NCI-H2196 treated with DMSO at 0.1 percent for 48 hours (cell line): ENCODE results near the gene OTX1.
"Not testable (repeated sequence)": the region's sequence is repeated elsewhere in the genome, so short reads cannot be mapped to it uniquely, and the experiment has no call there.

Experiments
- DNase-seq: peaks from one replicate; lab custom pipeline; 2025; ENCODE audit not compliant: unreplicated experiment; lab: John Stamatoyannopoulos, UW

The OTX1 gene

GRCh38 chr2:63058921-63059792, 8.5 kb downstream of the OTX1 start:
- DNase-seq: no peak

DNA sequence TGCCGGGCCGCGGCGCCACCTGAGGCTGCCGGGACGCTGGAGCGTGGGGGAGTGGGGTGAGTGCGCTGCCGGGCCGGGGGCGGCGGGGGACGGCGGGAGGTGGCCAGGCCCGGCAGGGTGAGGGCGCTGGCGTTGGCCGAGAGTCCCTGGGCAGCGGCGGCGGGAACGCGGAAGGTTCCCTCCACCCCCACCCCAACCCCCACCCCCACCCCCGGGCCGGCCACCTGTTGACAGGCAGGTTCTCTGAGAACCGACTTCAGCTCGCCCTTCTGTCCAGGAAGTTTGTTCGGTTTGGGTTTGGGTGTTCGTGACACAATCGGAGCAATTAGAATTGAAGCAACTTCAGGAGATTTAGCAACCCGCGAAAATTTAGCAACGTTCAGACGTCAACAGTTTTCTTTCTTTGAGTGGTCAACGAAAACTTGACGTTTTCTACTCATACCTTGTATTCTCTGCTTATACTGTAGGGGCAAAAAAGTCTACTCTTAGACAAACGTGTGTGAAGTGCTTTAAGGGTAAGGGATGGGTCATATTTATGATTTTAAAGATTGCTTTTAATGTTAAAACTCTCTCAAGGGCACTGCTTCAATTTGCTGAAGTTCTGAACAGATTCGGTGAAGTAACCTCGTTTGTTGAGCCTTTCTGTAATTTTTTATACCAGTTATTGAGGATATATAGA, 9.3 kb downstream of the OTX1 start:
- DNase-seq: no peak

DNA sequence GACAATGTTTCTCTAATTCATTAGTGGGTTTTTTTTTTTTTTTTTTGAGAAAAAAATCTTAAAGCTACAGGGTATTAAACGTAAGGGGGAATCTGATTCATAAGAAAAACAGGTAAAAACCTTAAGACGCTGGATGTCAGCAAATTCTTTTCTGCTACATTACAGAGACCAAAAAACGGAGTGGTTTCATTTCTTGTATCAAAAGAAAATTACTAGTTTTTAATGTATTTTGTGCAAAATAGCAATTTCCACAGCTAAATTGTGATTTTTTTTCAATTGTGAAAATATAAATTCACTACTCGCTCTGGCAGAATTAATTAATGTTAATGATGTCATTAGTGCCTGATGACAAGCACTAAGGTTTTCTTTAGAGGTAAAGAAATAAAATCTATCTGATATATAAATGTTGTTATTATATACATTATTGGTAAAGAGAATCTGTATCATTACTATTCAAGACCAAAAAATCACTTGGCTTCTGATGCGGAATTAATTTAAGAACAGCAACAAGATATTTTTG, 9.9 kb downstream of the OTX1 start:
- no peak for DNase-seq

DNA sequence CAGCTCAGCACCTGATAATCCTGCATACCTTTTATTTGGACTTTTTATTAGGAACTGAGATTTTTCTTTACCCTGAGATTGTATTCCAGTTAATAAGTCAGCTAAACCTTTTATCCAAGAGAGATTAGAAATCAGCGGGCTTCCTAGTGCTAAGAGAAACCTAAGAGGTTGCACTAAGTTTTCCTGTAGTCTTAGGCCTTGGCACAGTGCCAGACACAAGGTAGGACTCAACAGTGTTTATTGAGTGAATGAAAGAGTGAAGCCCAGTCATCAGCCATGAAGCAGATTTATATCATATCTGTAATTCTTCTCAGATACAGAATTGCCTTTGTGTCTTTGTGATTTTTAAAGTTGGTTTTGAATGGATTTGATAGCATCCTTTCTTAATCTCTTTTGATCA, 13.6 kb downstream of the OTX1 start:
- no peak for DNase-seq

DNA sequence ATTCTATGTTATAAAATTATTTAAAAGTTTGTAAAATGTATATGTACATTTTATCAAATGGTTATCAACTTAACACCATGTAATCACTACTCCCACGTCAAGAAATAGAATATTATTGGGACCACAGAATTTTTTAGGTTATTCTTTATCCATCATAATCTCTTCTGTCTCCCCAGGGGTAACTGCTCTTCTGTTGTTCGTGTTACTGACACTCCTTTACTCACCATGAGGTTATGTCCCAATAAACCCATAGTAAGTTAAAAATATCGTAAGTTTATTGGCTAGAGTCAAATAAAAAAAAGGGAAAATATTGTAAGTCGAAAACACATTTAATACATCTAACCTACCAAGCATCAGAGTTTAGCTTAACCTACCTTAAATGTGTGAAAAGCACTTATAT, 14.0 kb downstream of the OTX1 start:
- DNase-seq: no peak

GRCh38 chr2:63066265-63066664, 15.6 kb downstream of the OTX1 start:
- DNase-seq: no peak

DNA sequence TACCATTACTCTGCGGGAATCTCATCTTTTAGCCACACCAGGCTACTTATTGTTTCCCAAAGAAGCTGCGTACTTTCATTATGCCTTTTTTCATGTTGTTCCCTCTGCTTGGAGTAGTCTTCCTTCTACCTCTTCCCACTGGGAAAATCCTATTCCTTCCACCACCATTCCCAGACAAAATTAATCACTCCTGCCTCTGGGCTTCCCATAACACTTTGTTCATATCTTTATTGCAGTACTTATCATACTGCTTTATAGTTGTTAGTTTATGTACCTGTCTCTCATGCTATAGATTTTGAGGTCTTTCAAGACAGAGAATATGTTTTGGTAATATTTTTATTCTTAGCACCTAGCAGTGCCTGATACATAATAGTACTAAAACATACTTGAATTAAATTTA, 16.2 kb downstream of the OTX1 start:
- DNase-seq: no peak

DNA sequence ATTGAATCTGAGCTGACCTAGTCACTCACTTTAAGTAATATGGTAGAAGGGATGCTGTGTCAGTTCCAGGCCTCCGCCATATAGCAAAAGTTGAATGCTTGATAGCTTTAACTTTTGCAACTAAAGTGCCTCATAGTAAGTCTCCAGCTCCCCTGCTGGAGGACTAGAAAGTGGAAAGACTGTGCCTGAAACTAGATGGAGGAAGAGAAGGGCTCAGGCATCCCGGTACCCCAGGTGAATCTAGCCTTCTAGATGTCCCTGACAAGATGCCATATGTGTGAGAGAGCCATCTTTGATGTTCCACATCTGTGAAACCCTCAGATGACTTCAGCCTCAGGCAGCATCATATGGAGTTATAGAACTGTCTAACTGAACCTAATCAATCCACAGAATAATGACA, 21.0 kb downstream of the OTX1 start:
- DNase-seq: no peak

DNA sequence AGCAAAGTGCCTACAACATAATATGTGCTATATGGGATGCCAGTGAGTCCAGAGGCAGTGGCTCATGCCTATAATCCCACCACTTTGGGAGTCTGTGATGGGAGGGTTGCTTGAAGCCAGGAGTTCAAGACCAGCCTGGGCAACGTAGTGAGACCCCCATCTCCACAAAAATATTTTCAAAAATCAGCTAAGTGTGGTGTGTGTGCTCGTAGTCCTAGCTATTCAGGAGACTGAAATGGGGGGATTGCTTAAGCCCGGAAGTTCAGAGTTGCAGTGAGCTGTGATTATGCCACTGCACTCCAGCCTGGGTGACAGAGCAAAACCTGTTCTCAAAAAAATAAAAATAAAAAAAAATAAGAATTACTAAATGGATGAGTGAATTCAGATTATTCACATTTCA, 23.4 kb downstream of the OTX1 start:
- DNase-seq: no peak

DNA sequence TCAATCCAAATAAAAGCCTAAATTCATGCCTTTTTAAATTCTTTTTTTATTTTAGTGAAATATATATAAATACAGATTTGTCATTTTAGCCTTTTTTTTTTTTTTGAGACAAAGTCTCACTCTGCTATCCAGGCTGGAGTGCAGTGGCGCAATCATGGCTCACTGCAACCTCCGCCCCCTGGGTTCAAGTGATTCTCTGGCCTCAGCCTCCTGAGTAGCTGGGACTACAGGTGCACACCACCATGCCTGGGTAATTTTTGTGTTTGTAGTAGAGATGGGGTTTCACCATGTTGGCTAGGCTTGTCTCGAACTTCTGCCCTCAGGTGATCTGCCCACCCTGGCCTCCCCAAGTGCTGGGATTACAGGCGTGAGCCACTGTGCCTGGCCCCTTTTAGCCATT, 23.8 kb downstream of the OTX1 start:
- not testable (repeated sequence) for DNase-seq

DNA sequence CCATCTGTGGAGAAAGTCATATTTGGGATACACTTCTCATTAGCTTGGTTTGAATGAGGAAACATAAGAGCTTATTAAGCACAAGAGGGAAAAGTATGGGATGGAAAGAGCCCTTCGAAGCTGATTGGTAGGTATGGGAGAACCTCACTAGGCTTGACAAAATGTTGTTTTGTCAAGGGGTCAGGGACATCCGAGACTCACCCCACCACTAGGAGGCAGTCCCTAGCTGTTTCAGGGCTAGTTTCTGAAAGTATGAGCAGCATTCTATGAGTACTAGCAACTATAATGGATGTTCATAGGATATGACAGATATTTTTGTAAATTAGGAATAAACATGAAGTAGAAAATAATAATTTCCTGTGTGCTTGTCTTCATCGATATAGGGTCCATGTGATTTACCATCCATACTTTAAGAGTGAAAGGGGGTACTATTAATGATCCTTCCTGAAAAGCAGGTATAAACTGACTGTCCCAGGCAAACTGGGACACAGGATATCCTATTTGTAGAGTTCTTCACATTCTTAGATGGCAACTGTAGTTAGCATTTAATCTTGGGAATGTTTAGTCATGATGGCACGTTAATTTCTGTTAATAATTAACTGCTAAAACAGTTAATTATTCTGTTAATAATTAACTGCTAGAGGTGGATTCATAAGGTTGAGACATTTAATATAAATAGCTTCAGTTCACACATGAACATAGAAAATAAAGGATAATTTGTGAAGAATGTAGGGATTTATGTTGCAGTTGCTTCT, 28.4 kb downstream of the OTX1 start:
- no peak for DNase-seq

- DNase-seq: no peak
Measured at GRCh38 chr2:63081404-63081803, 30.8 kb downstream of the OTX1 start.

- no peak for DNase-seq
Measured at GRCh38 chr2:63086687-63087086, 36.1 kb downstream of the OTX1 start.

DNA sequence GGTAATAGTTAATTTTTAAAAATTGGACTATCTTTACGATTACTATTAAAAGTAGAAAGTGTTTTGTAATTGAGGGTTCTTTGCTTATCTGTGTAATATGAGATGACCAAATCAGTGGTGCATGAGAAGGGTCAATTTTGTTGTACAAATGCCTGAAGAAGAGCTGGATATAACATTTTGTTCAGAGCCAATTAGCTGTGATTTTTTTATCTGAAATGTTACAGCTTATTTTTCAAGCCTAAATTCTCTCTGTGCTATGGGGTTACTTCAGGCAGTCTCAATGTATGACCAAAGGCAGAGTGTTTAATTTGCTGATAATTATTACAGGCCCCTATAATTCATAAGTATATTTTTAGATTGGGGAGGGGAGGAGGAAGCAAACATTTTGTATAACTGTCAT, 41.8 kb downstream of the OTX1 start:
- no peak for DNase-seq

GRCh38 chr2:63092857-63093256, 42.2 kb downstream of the OTX1 start:
- DNase-seq: no peak

DNA sequence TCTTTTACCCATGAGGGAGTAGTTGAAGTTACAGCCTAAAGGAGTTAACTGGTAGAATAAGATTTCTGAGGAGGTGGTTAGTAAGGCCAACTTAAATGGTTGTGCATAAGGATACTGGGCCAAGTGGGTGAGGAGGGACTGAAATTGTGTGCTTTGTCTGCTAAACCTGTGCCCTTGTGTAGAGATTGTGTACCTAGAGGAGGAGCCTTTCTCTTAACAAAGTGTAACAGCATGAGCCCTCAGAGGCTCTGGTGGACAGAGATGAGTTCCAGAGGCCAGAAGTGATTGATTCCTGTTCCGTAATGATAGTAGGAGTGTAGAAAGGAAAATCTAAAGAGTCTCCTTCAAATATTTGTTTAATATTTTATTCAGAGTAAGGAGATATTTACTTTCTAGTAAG, 42.9 kb downstream of the OTX1 start:
- no peak for DNase-seq

- DNase-seq: no peak
Measured at GRCh38 chr2:63096491-63096890, 45.9 kb downstream of the OTX1 start.

DNA sequence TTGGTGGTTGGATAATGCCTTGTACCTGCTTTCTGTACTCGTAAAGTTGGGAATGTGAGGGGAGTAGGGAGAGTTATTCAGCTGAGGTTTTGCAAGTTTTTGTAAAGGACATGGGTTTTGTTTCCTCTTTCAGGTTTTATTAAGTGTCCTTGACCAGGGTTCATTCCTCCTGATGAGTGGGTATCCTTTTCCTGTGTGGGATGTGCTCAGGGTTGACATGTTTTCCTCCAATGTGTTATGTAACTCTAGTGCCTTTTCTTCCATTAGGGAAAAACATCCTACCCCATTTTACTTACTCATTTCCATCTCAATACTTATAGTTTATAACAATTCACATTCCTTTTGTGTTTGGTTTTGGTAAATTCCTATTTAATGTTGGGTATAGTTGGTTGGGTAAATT, 48.4 kb downstream of the OTX1 start:
- DNase-seq: no peak

- DNase-seq: no peak
Measured at GRCh38 chr2:63101954-63102353, 51.3 kb downstream of the OTX1 start.

- no peak for DNase-seq
Measured at GRCh38 chr2:63104482-63104881, 53.9 kb downstream of the OTX1 start.
